B cell (primary cell): ENCODE results near the gene OTOA. TPM values are rescaled to one million over a fixed set of nuclear protein-coding genes. Genes with fewer than 3 reads are reported as not detected.

ENCODE experiments used
- ATAC-seq: fragments of 200-7000 bp; cut with Tn5 transposase; one replicate; pipeline ENCODE4 v1.10.0; 2021; ENCODE audit warnings: low read depth, mild to moderate bottlenecking, moderate number of reproducible peaks, moderate library complexity
- CTCF ChIA-PET: fragments of 350-600 bp; sonication (Branson Sonifier 250); formaldehyde crosslinking; loops from one replicate; lab custom pipeline; 2021; ENCODE audit warnings: antibody characterized with exemption, inconsistent platforms; lab: Charles Lee
- POLR2A ChIA-PET: fragments of 350-600 bp; sonication (Branson Sonifier 250); formaldehyde crosslinking; loops from one replicate; lab custom pipeline; 2021; ENCODE audit warnings: antibody characterized with exemption; lab: Charles Lee
- DNase-seq: peaks from one replicate; pipeline ENCODE4 v3.0.0; 2013
- H2AFZ ChIP-seq: 2 replicates; pipeline ENCODE4 v1.6.1; 2012; ENCODE audit warnings: mild to moderate bottlenecking, low read depth, low read length; ENCODE audit not compliant: insufficient read depth, poor library complexity, severe bottlenecking
- H3K27ac ChIP-seq, 2 donors: 1 replicate in 1 of 2; 2 replicates in 1 of 2; pipeline ENCODE4 v1.5.1; 2012 to 2013; ENCODE audit warnings: low read length in 2 of 2, mild to moderate bottlenecking in 2 of 2, moderate library complexity in 1 of 2
- H3K27me3 ChIP-seq, 4 experiments: fragments of 200-600 bp in 1 of 4; sonication (generic) in 1 of 4; replicated peaks in 1 of 4; 1 replicate in 2 of 4; 2 replicates in 2 of 4; pipeline versions ENCODE4 v1.6.1 to v1.7.0; 2013 to 2016; ENCODE audit warnings: low read length in 3 of 4, mild to moderate bottlenecking in 2 of 4, mixed read lengths in 1 of 4, moderate library complexity in 1 of 4; ENCODE audit not compliant: insufficient read depth in 4 of 4, control insufficient read depth in 3 of 4; ENCODE audit errors: control extremely low read depth in 1 of 4
- H3K36me3 ChIP-seq, 2 experiments: replicated peaks in 1 of 2; 1 replicate in 1 of 2; 2 replicates in 1 of 2; pipeline versions ENCODE4 v1.6.1 to v1.7.1; 2013; ENCODE audit warnings: low read length in 1 of 2; ENCODE audit not compliant: insufficient read depth in 2 of 2, control insufficient read depth in 1 of 2; ENCODE audit errors: control extremely low read depth in 1 of 2, extremely low read depth in 1 of 2
- H3K4me1 ChIP-seq, 2 donors: fragments of 200-600 bp in 1 of 2; sonication (generic) in 1 of 2; 1 replicate in 1 of 2; 2 replicates in 1 of 2; pipeline versions ENCODE4 v1.5.1 to v1.6.1; 2013 to 2017; ENCODE audit warnings: low read length in 2 of 2; ENCODE audit not compliant: control insufficient read depth in 2 of 2, insufficient read depth in 2 of 2
- H3K4me2 ChIP-seq: replicated peaks from 2 replicates; pipeline ENCODE3; 2012; ENCODE audit warnings: mild to moderate bottlenecking, low read depth, low read length; ENCODE audit not compliant: poor library complexity, severe bottlenecking
- H3K4me3 ChIP-seq, 5 experiments: fragments of 200-600 bp in 1 of 5; sonication (generic) in 1 of 5; 1 replicate in 3 of 5; 2 replicates in 2 of 5; pipeline versions ENCODE4 v1.5.1 to v1.7.0; 2011 to 2016; ENCODE audit warnings: low read length in 4 of 5, mild to moderate bottlenecking in 4 of 5, low read depth in 2 of 5, control low read depth in 1 of 5, moderate library complexity in 1 of 5; ENCODE audit not compliant: insufficient read depth in 1 of 5; ENCODE audit errors: control extremely low read depth in 1 of 5, extremely low read depth in 1 of 5
- H3K79me2 ChIP-seq: fragments of 200-600 bp; sonication (generic); one replicate; pipeline ENCODE4 v1.6.0; 2016; ENCODE audit warnings: low read length; ENCODE audit not compliant: control insufficient read depth, insufficient read depth
- H3K9ac ChIP-seq: fragments of 200-600 bp; sonication (generic); 2 replicates; pipeline ENCODE4 v1.6.1; 2017; ENCODE audit warnings: mild to moderate bottlenecking, low read length, moderate library complexity
- H3K9me3 ChIP-seq, 3 donors: one replicate each; pipeline versions ENCODE4 v1.6.1 to v1.7.1; 2013; ENCODE audit warnings: low read length in 2 of 3; ENCODE audit not compliant: control insufficient read depth in 2 of 3, insufficient read depth in 1 of 3; ENCODE audit errors: control extremely low read depth in 1 of 3
- H4K20me1 ChIP-seq: 2 replicates; pipeline ENCODE4 v1.6.0; 2012; ENCODE audit warnings: mild to moderate bottlenecking, low read length; ENCODE audit not compliant: insufficient read depth, control insufficient read depth, poor library complexity, severe bottlenecking
- H3K27ac Mint-ChIP-seq: one replicate; pipeline ENCODE4 v1.8.0; 2021; ENCODE audit warnings: mixed read lengths
- H3K27me3 Mint-ChIP-seq: one replicate; pipeline ENCODE4 v1.8.0; 2021; ENCODE audit warnings: mixed read lengths
- H3K4me1 Mint-ChIP-seq: one replicate; pipeline ENCODE4 v1.8.0; 2021; ENCODE audit warnings: mixed read lengths
- H3K4me3 Mint-ChIP-seq: one replicate; pipeline ENCODE4 v1.8.0; 2021; ENCODE audit warnings: mixed read lengths
- H3K9me3 Mint-ChIP-seq: one replicate; pipeline ENCODE4 v1.8.0; 2022; ENCODE audit warnings: mixed read lengths; ENCODE audit not compliant: insufficient read depth
- EZH2 ChIP-seq: IDR thresholded peaks from 2 replicates; pipeline ENCODE4 v1.6.1; 2012; ENCODE audit warnings: borderline replicate concordance, low read depth, mild to moderate bottlenecking, moderate library complexity, low read length; ENCODE audit not compliant: insufficient read depth, poor library complexity, severe bottlenecking
- WGBS: methylation state at CpG from one replicate; pipeline ENCODE4 v1.1.5; 2013; ENCODE audit warnings: missing lambda C conversion rate; ENCODE audit not compliant: insufficient coverage; 5-methylcytosine and 5-hydroxymethylcytosine counted together
- intact Hi-C: fragments of 100-400 bp; cut with micrococcal nuclease; formaldehyde crosslinking; loops from one replicate; pipeline ENCODE4 v1.10.0; 2022
- polyA plus RNA-seq: library from polyadenylated mRNA; depleted of rRNA; stranded (reverse); fragments of >200 nt; gene quantifications from 2 replicates; pipeline ENCODE4 v1.2.3, GENCODE V29; 2012
- total RNA-seq, 2 donors: library from RNA; stranded (reverse); fragments of 120-200 nt in 1 of 2; gene quantifications; 1 replicate in 1 of 2; 2 replicates in 1 of 2; pipeline versions ENCODE4 v1.2.3 to v1.2.4, GENCODE V29; 2013 to 2022
- TF ChIP-seq, protein P1 (sequence below): fragments of 200-600 bp; IDR thresholded peaks from one replicate; pipeline ENCODE4 v1.8.0; 2022; ENCODE audit warnings: antibody characterized with exemption, mild to moderate bottlenecking

Gene OTOA
- total and polyA plus RNA-seq, 2 donors (not counting 1 experiment from before 2014, with no cell fraction given): 0.39 TPM; not detected in 1

DNA sequence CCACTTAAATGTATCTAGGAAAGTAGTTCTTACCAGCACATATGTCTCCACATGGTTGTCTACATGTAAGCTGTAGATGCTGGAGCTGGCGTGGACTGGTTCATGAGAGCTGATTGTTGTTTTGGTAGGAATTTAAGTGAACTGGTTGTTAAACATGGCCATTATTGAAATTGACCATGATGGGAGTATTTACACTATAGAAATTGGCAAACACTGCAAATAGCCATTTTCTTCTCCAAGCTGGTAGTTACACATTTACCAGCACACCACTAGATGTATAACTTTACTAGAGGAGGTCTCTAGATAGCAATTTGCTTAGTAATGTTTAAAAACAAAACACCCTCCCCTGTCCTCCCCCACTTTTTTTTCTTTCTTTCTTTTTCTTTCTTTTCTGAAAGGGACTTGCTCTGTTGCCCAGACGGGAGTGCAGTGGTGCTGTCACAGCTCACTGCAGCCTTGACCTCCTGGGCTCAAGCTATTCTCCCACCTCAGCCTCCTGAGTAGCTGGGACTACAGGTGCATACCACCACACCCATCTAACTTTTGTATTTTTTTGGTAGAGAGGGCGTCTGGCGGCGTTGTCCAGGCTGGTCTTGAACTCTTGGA, 35.5 kb upstream of the OTOA start:
- Histone ChIP-seq H3K9me3 (peaks cover 0 to 4% (median 0%) of the 10 kb centered on the region in 3 donors), H3K79me2 (peaks cover 3% of the 10 kb centered on the region), H3K4me1 (no peaks in the 10 kb centered on the region), H2AFZ (no peak overlapping the region), H3K4me2 (no peak overlapping the region), H3K27me3 (no peaks in the 10 kb centered on the region), H3K4me3 (no peak overlapping the region), H3K27ac (no peak overlapping the region), H4K20me1 (no peaks in the 10 kb centered on the region), H3K36me3 (peaks cover 8 to 27% of the 10 kb centered on the region in 2 experiments), H3K9ac (no peak overlapping the region)
- POLR2A ChIA-PET: no interaction called here
- Mint-ChIP-seq H3K4me3 (no peak overlapping the region), H3K4me1 (peaks cover 2% of the 10 kb centered on the region), H3K9me3 (no peaks in the 10 kb centered on the region), H3K27me3 (no peaks in the 10 kb centered on the region), H3K27ac (no peak overlapping the region)
- CTCF ChIA-PET: interaction anchor here (0.6 kb wide), 1 partner anchor 44 kb away, joined by 3 read pairs; no protein-coding TSS in a partner anchor
- 100% methylated on average over 1 of the region's 5 CpGs for WGBS
- DNase-seq: no peak
- no peak for ATAC-seq
- TF ChIP-seq, protein P1, sequence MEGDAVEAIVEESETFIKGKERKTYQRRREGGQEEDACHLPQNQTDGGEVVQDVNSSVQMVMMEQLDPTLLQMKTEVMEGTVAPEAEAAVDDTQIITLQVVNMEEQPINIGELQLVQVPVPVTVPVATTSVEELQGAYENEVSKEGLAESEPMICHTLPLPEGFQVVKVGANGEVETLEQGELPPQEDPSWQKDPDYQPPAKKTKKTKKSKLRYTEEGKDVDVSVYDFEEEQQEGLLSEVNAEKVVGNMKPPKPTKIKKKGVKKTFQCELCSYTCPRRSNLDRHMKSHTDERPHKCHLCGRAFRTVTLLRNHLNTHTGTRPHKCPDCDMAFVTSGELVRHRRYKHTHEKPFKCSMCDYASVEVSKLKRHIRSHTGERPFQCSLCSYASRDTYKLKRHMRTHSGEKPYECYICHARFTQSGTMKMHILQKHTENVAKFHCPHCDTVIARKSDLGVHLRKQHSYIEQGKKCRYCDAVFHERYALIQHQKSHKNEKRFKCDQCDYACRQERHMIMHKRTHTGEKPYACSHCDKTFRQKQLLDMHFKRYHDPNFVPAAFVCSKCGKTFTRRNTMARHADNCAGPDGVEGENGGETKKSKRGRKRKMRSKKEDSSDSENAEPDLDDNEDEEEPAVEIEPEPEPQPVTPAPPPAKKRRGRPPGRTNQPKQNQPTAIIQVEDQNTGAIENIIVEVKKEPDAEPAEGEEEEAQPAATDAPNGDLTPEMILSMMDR: no peak
- no peak for TF ChIP-seq EZH2
- intact Hi-C loops: no loop called here

DNA sequence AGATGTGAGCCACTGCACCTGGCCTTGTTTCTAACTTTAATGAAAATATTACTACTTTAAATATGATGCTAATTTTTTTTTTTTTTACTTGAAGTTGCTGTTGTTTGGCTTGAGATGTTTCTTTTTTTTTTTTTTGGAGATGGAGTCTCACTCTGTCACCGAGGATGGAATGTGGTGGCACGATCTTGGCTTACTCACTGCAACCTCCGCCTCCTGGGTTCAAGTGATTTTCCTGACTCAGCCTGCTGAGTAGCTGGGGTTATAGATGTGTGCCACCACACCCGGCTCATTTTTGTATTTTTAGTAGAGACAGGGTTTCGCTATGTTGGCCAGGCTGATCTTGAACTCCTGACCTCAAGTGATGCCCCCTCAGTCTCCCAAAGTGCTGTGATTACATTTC, 35.0 kb upstream of the OTOA start:
- Histone ChIP-seq H3K27me3 (no peaks in the 10 kb centered on the region), H3K4me2 (no peak overlapping the region), H3K36me3 (peaks cover 8 to 27% of the 10 kb centered on the region in 2 experiments), H3K4me3 (no peak overlapping the region), H2AFZ (no peak overlapping the region), H3K4me1 (no peaks in the 10 kb centered on the region), H3K79me2 (peaks cover 3% of the 10 kb centered on the region), H3K9ac (no peak overlapping the region), H4K20me1 (no peaks in the 10 kb centered on the region), H3K9me3 (peaks cover 0 to 4% (median 0%) of the 10 kb centered on the region in 3 donors), H3K27ac (no peak overlapping the region)
- ATAC-seq (no peak), DNase-seq (no peak)
- Mint-ChIP-seq H3K4me1 (peaks cover 2% of the 10 kb centered on the region), H3K4me3 (no peak overlapping the region), H3K27me3 (no peaks in the 10 kb centered on the region), H3K9me3 (no peaks in the 10 kb centered on the region), H3K27ac (no peak overlapping the region)
- 100% methylated on average over 4 of the region's 5 CpGs for WGBS
- POLR2A ChIA-PET: no interaction called here
- CTCF ChIA-PET: no interaction called here
- TF ChIP-seq, protein P1: no peak
- no peak for TF ChIP-seq EZH2
- intact Hi-C loops: no loop called here
